ENCODE measurements around the gene NFIL3. TPM values are rescaled to one million over a fixed set of nuclear protein-coding genes. Genes with fewer than 3 reads are reported as not detected.

The NFIL3 gene
- total RNA-seq, 1 donor from 2014 or later, result 30.4 TPM

GRCh38 chr9:91359734-91360470 is 63.7 kb downstream of the NFIL3 start:
- Mint-ChIP-seq H3K36me3 (peaks cover 5% of the 10 kb centered on the region), H3K9me3 (no peaks in the 10 kb centered on the region), H3K27ac (no peak overlapping the region), H3K4me3 (peak overlapping the region; percentile 99), H3K27me3 (no peaks in the 10 kb centered on the region), H3K4me1 (ENCODE audit: unreplicated experiment) (peaks cover 31% of the 10 kb centered on the region)
- TF ChIP-seq CTCF (conservative IDR thresholded peaks at IDR 0.05), result no peak
- no peak for DNase-seq (ENCODE audit: extremely low spot score, unreplicated experiment)

- DNase-seq (ENCODE audit: extremely low spot score, unreplicated experiment), result no peak
- H3K4me3 Mint-ChIP-seq, result peak overlapping the region; percentile 21
- no peaks in the 10 kb centered on the region for H3K27me3 Mint-ChIP-seq
- TF ChIP-seq CTCF (conservative IDR thresholded peaks at IDR 0.05), result no peak
- no peak overlapping the region for H3K27ac Mint-ChIP-seq
- H3K9me3 Mint-ChIP-seq, result no peaks in the 10 kb centered on the region
- H3K36me3 Mint-ChIP-seq, result peaks cover 11% of the 10 kb centered on the region
- H3K4me1 Mint-ChIP-seq (ENCODE audit: unreplicated experiment), result peaks cover 31% of the 10 kb centered on the region
Observed at GRCh38 chr9:91359083-91359482, 64.5 kb downstream of the NFIL3 start.

Other genes with a start within 250 kb of the NFIL3 start
- gene AUH, start 61.9 kb downstream of the NFIL3 start, total RNA-seq (ENCODE audit: low replicate concordance), result 25.0 and 25.9 TPM in 2 replicates